Suprapubic skin (tissue), 4 donors: Measurements from ENCODE around the gene HMHB1.

Experiments
- CTCF ChIP-seq, 2 donors: fragments of 200-600 bp in 1 of 2; fragments of 450-650 bp in 1 of 2; sonication (generic) in 1 of 2; IDR thresholded peaks; one replicate each; pipeline ENCODE4 v1.5.1; 2016 to 2019; ENCODE audit warnings: antibody characterized with exemption in 2 of 2, mild to moderate bottlenecking in 1 of 2, moderate library complexity in 1 of 2
- POLR2A ChIP-seq, 2 donors: fragments of 450-650 bp; IDR thresholded peaks; one replicate each; pipeline ENCODE4 v1.6.1; 2017; ENCODE audit warnings: antibody characterized with exemption in 2 of 2, mild to moderate bottlenecking in 2 of 2, moderate library complexity in 2 of 2
- POLR2AphosphoS5 ChIP-seq, 3 donors: sonication (generic); formaldehyde crosslinking; IDR thresholded peaks; one replicate each; pipeline ENCODE4 v1.6.1; 2017; ENCODE audit warnings: antibody characterized with exemption in 3 of 3

DNA sequence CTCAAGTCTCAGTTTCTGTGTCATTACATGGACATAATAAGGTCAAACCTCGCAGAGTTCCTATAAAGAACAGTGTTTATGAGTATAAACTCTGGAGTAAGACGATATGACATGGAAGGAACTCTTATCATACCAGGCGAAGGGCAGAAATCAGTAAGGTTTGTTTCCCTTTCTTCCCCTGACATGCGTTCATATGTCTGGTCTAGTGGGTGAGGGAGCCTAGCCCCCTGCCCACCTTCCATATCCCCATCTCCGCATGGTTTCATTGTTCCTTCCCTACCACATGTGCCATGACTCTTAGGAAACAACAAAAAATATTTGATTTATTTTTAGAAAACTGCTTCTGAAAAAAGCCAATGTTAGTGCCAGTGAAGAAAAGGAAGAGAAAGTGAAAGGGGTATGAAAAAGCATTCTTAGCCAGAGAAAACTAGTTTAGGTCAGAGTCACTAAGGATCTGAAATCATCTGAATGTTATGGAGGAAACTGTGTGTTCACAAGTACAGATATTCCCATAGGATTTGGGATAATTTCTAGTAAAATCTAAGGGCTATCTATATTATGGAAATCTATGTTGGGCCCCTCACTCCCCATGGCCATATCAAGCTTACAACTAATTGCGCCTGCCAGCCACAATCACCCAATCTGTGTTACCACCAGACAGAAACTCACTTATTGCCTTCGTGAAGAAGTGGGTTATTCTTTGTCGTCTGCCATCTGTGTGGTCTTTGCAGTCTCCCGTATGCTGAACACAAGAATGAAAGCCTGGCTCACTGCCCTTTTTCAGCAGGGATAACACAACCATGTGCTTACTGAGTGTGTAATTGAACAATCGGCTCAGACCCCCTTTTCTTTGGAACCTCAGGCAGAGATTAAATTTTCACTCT is 19.9 kb upstream of the HMHB1 start:
- TF ChIP-seq CTCF (IDR thresholded peaks at IDR 0.05) (no peak), POLR2A (IDR thresholded peaks at IDR 0.05) (no peak), POLR2AphosphoS5 (IDR thresholded peaks at IDR 0.05) (no peak)
